CD4-positive, alpha-beta T cell treated with Interleukin-17A for 1 hour (primary cell): ENCODE data around the gene PASK.
A peak's percentile ranks its signal among the peaks of the same experiment; 100 is the strongest.
"Not testable (repeated sequence)": the region's sequence is repeated elsewhere in the genome, so short reads cannot be mapped to it uniquely, and the experiment has no call there.

ENCODE experiments used
- DNase-seq: peaks from one replicate; pipeline ENCODE4 v3.0.0-alpha.2; 2020

Gene PASK

DNA sequence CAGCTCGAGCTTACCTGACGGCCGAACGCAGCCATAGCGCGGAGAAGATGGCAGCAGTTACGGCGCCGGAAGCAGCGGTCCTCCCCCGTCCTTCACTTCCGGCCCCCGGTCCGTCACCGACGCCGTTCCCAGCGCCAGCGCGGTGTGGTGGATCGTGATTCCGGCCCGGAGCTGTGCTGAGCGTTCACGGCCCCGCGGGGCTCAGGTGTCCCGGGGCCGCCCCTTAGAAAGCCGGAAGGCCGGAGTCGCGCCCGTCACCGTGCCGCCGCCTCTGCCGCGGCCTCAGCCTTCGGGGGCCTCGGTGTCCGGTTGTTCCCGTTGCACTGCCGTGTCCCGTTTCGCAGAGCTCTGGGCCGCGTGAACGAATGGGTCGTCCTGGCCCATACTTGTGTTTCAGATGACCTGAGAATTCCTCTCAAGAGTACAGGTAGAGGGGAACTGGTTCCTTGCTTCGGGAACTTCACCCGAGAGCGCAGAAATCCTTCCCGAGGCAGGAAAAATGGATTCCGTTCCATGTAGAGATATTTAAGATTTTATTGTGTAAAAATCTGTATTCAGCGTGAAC lies 47.0 kb downstream of the PASK start, which contains the start of gene MTERF4:
Gene MTERF4, minus strand, starts transcription at position 49 of the 565 bp plus-strand sequence. Its CDS starts 14 bp downstream, at position 35.
- DNase-seq = peak; percentile 90

GRCh38 chr2:241099246-241099645 lies 50.0 kb downstream of the PASK start:
- no peak for DNase-seq

GRCh38 chr2:241096979-241097378 lies 52.3 kb downstream of the PASK start:
- no peak for DNase-seq

- DNase-seq = peak; percentile 81
Measured at GRCh38 chr2:241095594-241096290, 53.5 kb downstream of the PASK start.

GRCh38 chr2:241094924-241095420 lies 54.3 kb downstream of the PASK start:
- DNase-seq = no peak

DNA sequence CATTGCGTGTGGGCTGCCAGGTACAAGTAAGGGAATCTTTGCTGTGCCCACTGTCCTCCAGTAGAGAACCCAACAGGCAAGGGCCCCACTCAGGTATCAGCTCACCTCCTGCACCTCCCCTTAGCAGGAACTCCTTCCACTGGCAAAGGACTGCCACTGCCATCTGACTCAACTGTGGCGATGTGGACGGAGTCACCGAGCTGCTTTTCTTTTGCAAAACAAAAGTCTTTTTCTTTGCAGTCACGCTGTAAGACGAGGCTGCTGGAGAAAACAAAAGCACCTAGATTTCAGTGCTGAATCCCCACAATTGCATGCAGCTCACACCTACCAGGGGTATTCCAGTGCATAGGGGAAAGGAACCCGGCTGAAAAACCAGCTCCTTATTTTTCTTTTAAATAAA lies 55.1 kb downstream of the PASK start:
- no peak for DNase-seq

DNA sequence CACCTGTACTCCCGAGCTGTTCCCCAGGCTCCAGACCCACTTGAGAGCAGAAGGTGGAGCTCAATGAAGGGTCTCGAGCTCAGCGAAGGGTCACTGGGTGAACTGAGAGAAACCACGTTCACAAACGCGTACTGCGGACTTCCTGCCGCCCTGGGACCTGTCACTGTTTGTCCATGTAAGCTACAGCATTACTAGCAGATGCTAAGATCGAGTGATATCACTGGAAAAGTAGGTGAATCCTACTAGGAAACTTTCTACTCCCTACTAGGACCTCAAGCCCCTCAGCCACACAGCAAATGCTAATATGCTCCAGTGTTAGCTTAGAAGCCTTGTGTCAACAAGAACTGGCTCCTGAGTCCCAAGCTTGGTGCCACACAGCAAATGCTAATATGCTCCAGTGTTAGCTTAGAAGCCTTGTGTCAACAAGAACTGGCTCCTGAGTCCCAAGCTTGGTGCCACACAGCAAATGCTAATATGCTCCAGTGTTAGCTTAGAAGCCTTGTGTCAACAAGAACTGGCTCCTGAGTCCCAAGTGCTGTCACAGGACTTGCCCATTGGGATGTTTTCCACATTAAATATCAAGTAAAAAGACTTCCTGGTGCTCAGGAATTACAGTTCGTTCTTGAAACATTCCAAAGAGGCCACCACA lies 56.0 kb downstream of the PASK start:
- DNase-seq = not testable (repeated sequence)

GRCh38 chr2:241092677-241093076 lies 56.6 kb downstream of the PASK start:
- DNase-seq = no peak

DNA sequence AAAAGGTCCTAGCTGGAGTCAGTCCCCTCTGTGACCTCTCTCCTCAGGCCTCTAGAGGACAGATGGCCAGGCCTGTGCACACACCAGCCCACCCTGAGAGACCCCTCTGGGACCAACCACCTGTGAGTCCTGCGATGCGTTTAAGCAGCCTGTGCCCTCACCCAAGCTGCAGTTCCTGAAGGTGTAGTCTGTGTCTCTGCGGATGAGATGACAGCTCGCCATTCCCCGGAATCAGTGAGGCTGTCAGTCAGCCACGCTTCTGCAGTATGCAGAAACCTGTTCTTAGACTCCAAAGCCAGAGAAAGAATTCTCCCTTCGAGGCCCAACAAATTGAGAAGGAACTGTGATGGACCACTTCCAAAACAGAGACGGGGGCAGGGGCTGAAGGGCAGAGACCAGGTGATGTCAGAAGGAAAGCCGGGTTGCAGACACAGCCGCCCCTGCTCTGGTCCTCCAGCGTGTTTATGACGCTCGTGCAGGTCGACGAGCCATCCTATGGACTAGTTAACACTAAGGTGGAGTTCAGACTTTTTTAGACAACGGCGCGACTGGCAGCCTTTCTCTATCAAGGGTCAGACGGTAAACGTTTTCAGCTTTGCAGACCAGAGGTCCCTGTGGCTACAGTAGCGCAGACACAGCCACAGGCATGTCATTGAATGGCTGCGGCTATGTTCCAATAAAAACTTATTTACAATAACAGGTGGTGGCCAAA lies 57.4 kb downstream of the PASK start:
- DNase-seq = no peak

- DNase-seq = no peak
Measured at GRCh38 chr2:241091201-241091600, 58.1 kb downstream of the PASK start.

- no peak for DNase-seq
Measured at GRCh38 chr2:241088791-241089732, 60.2 kb downstream of the PASK start.

GRCh38 chr2:241088376-241088775 lies 60.9 kb downstream of the PASK start:
- DNase-seq = no peak

DNA sequence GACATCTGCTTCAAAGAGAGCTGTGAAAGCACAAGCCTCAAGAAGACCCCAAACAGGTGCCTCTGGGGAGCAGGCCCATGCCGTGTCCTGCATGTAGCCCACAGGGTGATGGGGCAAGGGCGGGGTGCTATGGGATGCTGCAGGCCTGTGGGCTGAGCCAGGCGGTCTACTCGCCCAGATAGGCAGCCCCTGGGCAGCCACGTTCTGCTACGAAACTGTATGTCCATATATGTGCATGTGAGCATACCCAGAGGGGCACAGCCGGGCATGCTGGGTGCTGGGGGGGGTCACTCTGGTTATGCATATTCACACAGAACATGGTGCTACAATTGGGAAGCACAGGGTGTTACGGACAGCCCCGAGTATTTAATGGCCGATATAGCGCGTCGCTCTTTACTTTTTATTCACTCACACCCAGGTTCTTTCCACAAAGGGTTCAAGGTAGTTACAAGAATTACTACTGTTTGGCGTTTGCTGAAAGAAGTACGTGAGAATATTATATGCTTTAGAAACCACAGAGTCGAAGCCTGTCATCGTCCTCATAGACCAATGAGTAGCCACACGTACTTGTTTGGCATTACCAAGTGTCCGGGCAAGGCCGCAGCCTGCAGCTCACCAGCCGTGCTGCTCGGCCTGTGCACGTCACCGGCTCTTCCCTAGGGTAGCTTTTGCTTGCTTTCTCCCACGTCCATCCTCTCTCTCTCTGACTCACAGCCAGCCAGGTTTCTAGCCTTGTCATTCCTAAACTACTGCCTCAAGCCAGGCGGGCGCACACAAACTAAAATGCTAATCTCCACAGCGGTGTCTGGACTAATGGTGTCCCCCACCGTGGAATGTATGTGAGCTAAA lies 61.6 kb downstream of the PASK start:
- DNase-seq = no peak

- DNase-seq = no peak
Measured at GRCh38 chr2:241084856-241085444, 64.3 kb downstream of the PASK start.

- no peak for DNase-seq
Measured at GRCh38 chr2:241083091-241083415, 66.2 kb downstream of the PASK start.

DNA sequence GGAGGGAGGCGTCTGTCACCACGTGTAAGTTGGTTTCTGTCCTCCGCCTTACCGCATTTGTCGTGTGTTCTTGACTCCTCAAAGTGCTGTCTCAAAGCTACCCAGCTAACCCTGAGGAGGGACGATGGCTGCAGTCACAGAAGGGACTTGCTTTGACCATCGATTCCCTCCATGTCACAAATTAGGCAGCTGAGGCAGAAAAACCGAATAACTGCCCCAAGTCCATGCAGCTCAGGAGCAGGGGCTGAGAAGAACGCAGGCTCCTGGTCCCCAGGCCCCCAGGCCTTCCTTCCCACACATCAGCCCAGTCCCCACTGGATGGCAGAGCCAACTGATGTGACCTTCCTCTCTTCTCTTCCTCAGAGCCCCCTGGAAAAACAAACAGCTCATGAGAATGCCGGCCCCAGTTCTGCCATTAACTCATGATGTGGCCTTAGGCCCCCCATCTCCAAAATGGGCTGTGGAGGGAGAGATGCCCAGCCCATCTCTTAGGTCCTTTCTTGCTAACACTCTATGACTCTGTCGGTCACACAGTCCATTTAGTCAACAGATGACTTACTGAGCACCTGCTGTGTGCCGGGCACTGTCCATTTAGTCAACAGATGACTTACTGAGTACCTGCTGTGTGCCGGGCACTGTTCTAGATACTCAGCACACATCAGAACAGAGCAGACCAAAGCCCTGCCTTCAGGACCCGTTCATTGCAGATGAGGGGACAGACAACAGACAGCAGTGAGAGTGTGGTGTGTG lies 66.8 kb downstream of the PASK start:
- DNase-seq = no peak

- DNase-seq = no peak
Measured at GRCh38 chr2:241081643-241082340, 67.5 kb downstream of the PASK start.

DNA sequence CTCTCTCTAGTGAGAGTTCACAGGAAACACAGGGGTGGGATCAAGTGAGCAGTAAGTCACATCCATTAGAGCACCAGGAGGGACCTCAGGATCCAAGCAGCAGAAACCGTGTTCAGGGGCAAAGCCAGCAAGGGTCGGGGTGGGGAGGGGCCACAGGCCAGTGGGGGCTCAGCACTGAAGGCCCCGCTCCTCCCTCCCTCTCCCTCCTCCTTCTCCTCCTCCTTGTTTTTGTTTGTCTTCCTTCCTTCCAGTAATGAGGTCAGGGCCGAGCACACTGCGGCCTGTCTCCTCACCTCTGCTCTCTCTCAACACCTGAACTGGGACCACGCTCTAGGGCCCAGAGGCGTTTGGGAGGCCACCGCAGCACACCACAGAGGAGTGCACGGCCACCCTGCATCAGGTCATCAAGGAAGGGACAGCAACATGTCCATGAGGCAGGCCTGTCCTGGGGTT lies 68.1 kb downstream of the PASK start:
- DNase-seq = no peak

DNA sequence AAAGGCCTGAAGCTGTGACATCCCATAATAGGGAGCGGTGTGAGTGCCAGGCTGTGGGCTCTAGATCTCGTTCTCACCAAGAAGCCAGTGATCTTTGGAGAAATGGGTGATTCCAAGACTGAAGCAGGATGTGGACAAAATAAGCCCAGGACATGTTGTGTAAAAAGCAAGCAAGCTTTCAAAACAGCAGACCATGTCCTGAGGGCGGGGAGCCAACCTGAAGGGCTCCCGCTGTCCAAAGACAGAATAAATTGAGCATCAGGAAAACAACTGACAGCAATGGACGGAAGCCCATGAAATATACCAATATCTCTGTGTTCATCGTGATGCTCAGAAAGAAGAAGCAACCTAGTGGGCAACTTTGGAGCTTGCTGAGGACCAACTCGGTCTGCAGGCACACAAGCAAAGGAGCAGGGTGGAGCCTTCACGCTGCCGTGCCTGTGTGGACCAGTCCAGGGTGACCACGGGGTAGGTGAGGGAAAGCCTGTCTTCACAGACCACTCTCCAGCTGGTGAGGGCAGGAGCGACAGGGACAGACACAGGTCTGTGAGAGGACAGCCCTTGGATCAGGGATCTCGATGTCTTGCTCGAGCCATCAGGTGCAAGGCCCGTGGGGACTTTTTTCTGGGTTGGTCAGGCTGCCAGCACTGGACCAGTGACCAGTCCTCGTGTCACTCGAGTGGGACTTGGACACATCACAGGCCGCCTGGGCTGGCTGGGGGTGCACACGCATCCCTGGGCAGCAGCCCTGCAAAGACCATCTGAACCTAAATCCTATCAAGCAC lies 68.7 kb downstream of the PASK start:
- no peak for DNase-seq
